Sciatic nerve (tissue), 2 donors: ENCODE measurements around the gene TOX3. TPM values are rescaled to one million over a fixed set of nuclear protein-coding genes. Genes with fewer than 3 reads are reported as not detected.

ENCODE experiments used
- ATAC-seq: fragments of 200-7000 bp; cut with Tn5 transposase; one replicate; pipeline ENCODE4 v1.9.1; 2020; ENCODE audit warnings: mild to moderate bottlenecking, moderate library complexity
- DNase-seq: peaks from one replicate; pipeline ENCODE4 v3.0.0-alpha.2; 2020; ENCODE audit warnings: low spot score
- intact Hi-C: fragments of 100-400 bp; cut with DNase I; formaldehyde crosslinking; loops from one replicate; pipeline ENCODE4 v1.14.2; 2022
- total RNA-seq: library from RNA; stranded (reverse); fragmentation: NEBNext Ultra II Directional; extraction: Animal tissue kit (Norgen Biotek cat#: 25700); gene quantifications from one replicate; pipeline ENCODE4 v1.2.1, GENCODE V29; 2021
- donor health status: DM: no; HTN: no; CAD: no.
- donor health status: DM: no; HTN: no; CAD: no.

TOX3 gene
- total RNA-seq, 1 donor from 2014 or later: 0.36 TPM

DNA sequence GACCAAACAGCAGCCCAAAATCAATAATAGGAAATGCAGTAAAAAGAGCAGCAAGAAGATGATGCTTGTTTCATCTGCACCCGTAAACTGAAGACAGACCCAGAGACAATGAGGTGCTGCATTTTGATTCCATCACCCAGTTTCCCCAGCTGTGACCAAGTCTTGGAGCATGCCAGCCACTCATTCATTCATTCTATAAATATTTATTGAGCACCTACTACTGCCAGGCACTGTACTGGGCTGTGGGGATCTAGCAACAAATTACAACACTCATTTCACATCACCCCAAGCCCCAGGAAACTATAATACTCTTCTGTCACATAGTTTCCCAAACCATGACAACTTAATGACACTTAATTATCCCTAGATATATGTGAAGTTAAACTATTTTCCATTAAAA, 79.2 kb downstream of the TOX3 start:
- ATAC-seq (no peak), DNase-seq (no peak)
- intact Hi-C loops: no loop called here

GRCh38 chr16:52466994-52467393, 79.9 kb downstream of the TOX3 start:
- DNase-seq (no peak), ATAC-seq (no peak)
- intact Hi-C loops: no loop called here

DNA sequence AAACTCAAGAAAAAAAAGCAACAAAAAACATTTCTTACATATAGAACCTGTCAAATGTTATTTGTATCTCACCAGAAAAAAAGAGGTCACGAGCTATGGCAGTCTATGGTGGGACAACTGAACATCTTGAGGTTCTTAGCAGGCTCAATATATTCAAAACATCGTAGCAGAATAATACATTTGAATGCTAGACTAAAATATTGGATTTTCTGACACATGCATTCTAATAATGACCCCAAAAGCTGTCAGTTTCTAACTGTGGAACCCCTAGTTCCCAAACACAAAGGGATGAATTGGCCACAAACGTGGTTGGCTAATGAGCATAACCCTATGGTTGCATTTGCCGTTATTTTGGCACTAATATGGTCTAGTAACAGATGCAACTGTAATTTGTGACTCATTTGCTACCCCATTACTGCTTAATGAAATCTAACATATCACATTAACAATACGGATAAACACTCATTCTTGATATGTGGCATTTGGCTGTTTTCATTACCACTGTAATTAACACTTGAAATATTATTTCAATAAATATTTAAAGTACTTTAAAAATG, 81.2 kb downstream of the TOX3 start:
- ATAC-seq (no peak), DNase-seq (no peak)
- intact Hi-C loops: no loop called here

DNA sequence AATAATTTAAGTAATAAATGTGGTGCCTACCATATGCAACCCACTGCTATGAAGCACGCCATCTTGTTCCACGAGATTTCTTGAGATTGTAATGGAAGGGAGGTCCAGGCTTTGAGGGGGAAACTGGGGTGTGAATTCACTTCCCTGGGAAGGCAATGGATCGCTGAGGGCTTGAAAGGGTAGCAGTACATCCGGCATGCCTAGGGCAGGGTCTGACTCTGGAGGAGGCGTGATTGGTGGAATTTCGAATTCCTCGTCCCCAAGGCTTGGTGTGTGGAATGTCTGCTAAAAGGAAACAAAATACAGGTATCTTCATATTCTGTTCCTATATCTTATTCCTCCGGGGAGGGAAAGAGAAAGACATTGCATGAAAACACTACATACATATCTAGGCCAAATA, 83.0 kb downstream of the TOX3 start:
- intact Hi-C loops: no loop called here
- ATAC-seq (no peak), DNase-seq (no peak)

DNA sequence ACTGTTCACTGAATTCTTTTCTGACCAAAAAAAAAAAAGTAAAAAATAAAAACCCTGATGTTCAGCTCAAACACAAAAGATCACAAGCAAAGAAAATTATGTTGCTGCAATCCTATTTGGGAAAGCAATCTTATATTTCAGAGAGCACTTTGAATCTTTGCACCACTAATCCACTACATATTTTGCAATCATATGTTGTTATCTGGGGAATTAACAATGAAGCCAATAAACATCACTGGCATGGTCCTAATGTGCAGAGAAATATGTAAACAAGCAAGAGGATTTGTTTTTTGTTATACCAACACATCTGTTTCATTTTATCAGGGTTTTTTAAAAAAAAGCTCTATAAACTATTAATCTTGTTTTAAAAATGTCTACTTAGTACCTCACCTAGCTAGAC, 84.1 kb downstream of the TOX3 start:
- DNase-seq (no peak), ATAC-seq (no peak)
- intact Hi-C loops: no loop called here

- DNase-seq: no peak
- ATAC-seq: no peak
- intact Hi-C loops: no loop called here
These were observed 86.2 kb downstream of the TOX3 start for GRCh38 chr16:52460639-52461178.

- DNase-seq: no peak
- intact Hi-C loops: no loop called here
- no peak for ATAC-seq
These were observed 90.6 kb downstream of the TOX3 start for GRCh38 chr16:52456368-52456767.

GRCh38 chr16:52455549-52456277, 91.2 kb downstream of the TOX3 start:
- intact Hi-C loops: no loop called here
- no peak for DNase-seq

DNA sequence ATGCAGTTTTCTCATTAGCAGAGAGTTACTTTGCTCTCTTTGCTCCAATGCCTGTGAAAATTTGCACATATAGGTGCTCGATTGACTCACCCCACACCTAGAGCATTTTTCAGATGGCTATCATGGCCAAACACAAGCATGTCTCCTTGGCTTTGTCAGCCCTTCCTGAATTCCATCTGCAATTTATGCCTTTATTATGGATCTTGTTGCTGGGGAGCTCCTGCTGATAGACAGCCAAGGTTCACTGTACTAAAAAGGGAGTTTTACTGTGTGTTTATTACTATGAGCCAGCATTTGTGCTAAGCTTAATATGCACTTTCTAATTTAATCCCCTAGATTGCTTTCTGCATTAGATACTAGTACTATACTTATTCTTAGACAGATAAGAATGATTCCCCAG, 93.3 kb downstream of the TOX3 start:
- ATAC-seq: no peak
- no peak for DNase-seq
- intact Hi-C loops: loop anchor here (5.0 kb wide), 1 partner anchor 711 kb away; no protein-coding TSS in a partner anchor

More at GRCh38 chr16:52455549-52456277, 91.2 kb downstream of the TOX3 start:
- ATAC-seq: no peak

- intact Hi-C loops: loop anchor here (5.0 kb wide), 1 partner anchor 710 kb away; no protein-coding TSS in a partner anchor
- DNase-seq: no peak
- no peak for ATAC-seq
These were observed 94.9 kb downstream of the TOX3 start for GRCh38 chr16:52451971-52452421.

GRCh38 chr16:52450916-52451315, 96.0 kb downstream of the TOX3 start:
- intact Hi-C loops: loop anchor here (5.0 kb wide), 1 partner anchor 709 kb away; no protein-coding TSS in a partner anchor
- DNase-seq (no peak), ATAC-seq (no peak)

GRCh38 chr16:52450241-52450640, 96.7 kb downstream of the TOX3 start:
- DNase-seq (no peak), ATAC-seq (no peak)
- intact Hi-C loops: loop anchor here (5.0 kb wide), 1 partner anchor 708 kb away; no protein-coding TSS in a partner anchor

GRCh38 chr16:52446080-52446479, 100.9 kb downstream of the TOX3 start:
- no peak for ATAC-seq
- no peak for DNase-seq
- intact Hi-C loops: loop anchor here (5.0 kb wide), 1 partner anchor 689 kb away; no protein-coding TSS in a partner anchor

- ATAC-seq (no peak), DNase-seq (no peak)
- intact Hi-C loops: no loop called here
These were observed 105.1 kb downstream of the TOX3 start for GRCh38 chr16:52441886-52442285.

GRCh38 chr16:52440248-52440647, 106.7 kb downstream of the TOX3 start:
- ATAC-seq (no peak), DNase-seq (no peak)
- intact Hi-C loops: no loop called here

DNA sequence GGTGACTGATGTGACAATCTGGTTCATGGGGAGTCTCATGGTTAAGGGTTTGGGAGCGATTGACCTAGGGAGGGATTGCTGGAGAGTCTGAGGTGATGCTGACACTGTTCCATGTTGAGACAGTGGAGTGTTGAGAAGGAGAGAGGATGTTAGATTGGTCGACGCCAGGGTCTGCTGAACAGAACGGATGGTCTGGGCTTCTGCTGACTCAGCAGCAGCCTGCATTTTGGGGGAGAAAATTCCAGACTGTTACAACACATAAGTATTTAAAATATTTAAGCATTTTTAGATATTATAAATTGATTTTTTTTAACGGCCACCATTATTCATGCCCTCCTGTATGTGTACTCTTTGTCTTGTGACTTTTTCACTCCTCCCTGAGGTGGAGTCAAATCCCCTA, 107.2 kb downstream of the TOX3 start:
- intact Hi-C loops: no loop called here
- ATAC-seq (no peak), DNase-seq (no peak)

DNA sequence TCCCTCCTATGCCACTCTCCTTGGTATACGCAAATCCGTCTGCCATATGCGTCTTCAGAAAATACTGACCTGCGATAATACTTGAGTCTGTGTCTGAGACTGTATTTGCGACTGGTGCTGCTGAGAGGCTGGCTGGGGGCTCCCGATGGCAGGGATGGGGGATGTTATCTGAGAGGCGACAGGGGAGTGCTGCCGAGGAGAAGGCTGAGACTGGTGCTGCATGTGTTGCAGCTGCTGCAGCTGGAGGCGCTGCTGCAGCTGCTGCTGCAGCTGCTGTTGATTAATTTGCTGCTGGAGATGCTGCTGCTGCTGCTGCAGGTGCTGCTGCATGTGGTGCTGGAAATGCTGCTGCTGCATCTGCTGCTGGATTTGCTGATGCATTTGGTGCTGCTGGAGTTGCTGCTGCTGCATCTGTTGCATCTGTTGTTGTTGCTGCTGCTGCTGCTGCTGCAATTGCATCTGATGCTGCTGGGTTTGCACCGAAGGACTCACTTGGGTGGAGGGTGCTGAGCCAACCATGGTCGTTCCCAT, 107.7 kb downstream of the TOX3 start:
- intact Hi-C loops: no loop called here

GRCh38 chr16:52437277-52437670, 109.7 kb downstream of the TOX3 start:
- ATAC-seq (no peak), DNase-seq (no peak)
- intact Hi-C loops: no loop called here

More for the DNA sequence above, 107.7 kb downstream of the TOX3 start:
- ATAC-seq (no peak), DNase-seq (no peak)

GRCh38 chr16:52436339-52437276, 110.3 kb downstream of the TOX3 start:
- no peak for ATAC-seq
- DNase-seq: no peak
- intact Hi-C loops: no loop called here
